Measurements from ENCODE around the gene ASS1.

- TF ChIP-seq, protein P1, sequence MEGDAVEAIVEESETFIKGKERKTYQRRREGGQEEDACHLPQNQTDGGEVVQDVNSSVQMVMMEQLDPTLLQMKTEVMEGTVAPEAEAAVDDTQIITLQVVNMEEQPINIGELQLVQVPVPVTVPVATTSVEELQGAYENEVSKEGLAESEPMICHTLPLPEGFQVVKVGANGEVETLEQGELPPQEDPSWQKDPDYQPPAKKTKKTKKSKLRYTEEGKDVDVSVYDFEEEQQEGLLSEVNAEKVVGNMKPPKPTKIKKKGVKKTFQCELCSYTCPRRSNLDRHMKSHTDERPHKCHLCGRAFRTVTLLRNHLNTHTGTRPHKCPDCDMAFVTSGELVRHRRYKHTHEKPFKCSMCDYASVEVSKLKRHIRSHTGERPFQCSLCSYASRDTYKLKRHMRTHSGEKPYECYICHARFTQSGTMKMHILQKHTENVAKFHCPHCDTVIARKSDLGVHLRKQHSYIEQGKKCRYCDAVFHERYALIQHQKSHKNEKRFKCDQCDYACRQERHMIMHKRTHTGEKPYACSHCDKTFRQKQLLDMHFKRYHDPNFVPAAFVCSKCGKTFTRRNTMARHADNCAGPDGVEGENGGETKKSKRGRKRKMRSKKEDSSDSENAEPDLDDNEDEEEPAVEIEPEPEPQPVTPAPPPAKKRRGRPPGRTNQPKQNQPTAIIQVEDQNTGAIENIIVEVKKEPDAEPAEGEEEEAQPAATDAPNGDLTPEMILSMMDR (IDR thresholded peaks at IDR 0.05) = no peak
- no peak for TF ChIP-seq POLR2A (IDR thresholded peaks at IDR 0.05)
Observed at GRCh38 chr9:130488621-130489330, 44.0 kb downstream of the ASS1 start.

Measured in Peyer's patch (tissue), 4 donors.